Gastrocnemius medialis (tissue), 4 donors: ENCODE data around the gene FAM210A.

Source experiments
- POLR2A ChIP-seq, 2 donors: fragments of 450-650 bp; IDR thresholded peaks; one replicate each; pipeline ENCODE4 v1.6.1; 2017; ENCODE audit warnings: antibody characterized with exemption in 2 of 2, mild to moderate bottlenecking in 2 of 2, moderate library complexity in 2 of 2
- TF ChIP-seq, protein P1 (sequence below), 5 experiments: fragments of 450-650 bp in 3 of 5; fragments of 200-600 bp in 2 of 5; sonication (generic) in 2 of 5; IDR thresholded peaks in 4 of 5; conservative IDR thresholded peaks in 1 of 5; 1 replicate in 4 of 5; 2 replicates in 1 of 5; pipeline ENCODE4 v1.5.1; 2016 to 2019; ENCODE audit warnings: antibody characterized with exemption in 5 of 5, mild to moderate bottlenecking in 3 of 5, moderate library complexity in 3 of 5

DNA sequence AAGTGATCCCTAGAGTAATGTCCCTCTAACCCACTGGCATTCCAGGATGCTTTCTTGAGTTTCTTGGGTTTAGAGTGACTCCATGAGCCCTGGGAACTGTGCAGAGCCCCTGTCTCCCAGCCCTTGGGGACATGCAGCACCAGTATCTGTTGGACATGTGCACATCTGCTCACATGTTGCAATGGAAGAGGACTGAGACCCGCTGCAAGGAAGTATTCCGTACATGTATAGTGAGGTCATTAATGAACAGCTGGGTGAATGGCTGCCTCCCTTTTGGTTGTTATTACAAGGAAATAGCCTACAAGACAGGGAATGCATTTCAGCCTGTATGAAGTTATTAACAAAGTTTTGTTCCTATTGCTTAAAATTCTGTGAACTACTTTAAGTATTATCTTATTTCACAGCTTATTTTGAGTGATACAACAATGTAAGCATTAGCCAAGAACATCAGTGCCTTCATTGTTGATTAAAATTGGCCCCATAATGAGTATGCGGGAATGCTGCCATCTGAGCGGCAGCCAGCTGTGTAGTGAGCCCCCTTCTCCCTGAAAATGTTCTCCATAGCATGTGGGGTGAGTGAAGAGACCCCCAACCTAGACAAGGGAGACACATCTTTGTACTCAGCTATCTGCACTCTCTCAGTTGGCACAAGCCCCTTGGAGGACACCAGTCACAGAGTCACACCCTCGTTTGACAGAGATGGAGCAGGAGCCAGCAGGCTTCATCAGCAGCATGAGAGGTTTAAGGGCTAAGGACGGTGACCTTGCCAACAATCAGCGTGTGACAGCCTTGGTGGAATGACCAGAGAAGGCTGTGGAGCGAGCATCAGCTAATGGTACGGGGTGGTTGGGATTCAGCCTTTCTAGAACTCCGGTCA lies 87.4 kb downstream of the FAM210A start:
- TF ChIP-seq, protein P1, sequence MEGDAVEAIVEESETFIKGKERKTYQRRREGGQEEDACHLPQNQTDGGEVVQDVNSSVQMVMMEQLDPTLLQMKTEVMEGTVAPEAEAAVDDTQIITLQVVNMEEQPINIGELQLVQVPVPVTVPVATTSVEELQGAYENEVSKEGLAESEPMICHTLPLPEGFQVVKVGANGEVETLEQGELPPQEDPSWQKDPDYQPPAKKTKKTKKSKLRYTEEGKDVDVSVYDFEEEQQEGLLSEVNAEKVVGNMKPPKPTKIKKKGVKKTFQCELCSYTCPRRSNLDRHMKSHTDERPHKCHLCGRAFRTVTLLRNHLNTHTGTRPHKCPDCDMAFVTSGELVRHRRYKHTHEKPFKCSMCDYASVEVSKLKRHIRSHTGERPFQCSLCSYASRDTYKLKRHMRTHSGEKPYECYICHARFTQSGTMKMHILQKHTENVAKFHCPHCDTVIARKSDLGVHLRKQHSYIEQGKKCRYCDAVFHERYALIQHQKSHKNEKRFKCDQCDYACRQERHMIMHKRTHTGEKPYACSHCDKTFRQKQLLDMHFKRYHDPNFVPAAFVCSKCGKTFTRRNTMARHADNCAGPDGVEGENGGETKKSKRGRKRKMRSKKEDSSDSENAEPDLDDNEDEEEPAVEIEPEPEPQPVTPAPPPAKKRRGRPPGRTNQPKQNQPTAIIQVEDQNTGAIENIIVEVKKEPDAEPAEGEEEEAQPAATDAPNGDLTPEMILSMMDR (IDR thresholded peaks at IDR 0.05 in 4 of 5, conservative IDR thresholded peaks at IDR 0.05 in 1 of 5), result no peak
- no peak for TF ChIP-seq POLR2A (IDR thresholded peaks at IDR 0.05)
